ENCODE results near the gene GATA2. TPM values are rescaled to one million over a fixed set of nuclear protein-coding genes. Genes with fewer than 3 reads are reported as not detected.

The GATA2 gene
- total RNA-seq, 1 experiment from 2014 or later: 0.51 TPM

- no TSS peak for BruUV-seq (replicated peaks)
- Mint-ChIP-seq H3K27me3 (ENCODE audit: insufficient read depth, unreplicated experiment) (peaks cover 26% of the 10 kb centered on the region), H3K4me3 (ENCODE audit: unreplicated experiment) (no peak overlapping the region), H3K9me3 (ENCODE audit: unreplicated experiment) (no peaks in the 10 kb centered on the region), H3K4me1 (ENCODE audit: insufficient read depth, unreplicated experiment) (peaks cover 4% of the 10 kb centered on the region), H3K36me3 (ENCODE audit: insufficient read depth, unreplicated experiment) (no peaks in the 10 kb centered on the region), H3K27ac (ENCODE audit: low read depth, unreplicated experiment) (no peak overlapping the region)
- no peak for DNase-seq (ENCODE audit: unreplicated experiment)
- ChIA-PET POLR2A (no interaction called here), CTCF (interaction anchor here (0.7 kb wide), 1 partner anchor 81 kb away, joined by 4 read pairs; no protein-coding TSS in a partner anchor)
- TF ChIP-seq CTCF (IDR thresholded peaks at IDR 0.05; ENCODE audit: unreplicated experiment): no peak
- intact Hi-C loops (cut with micrococcal nuclease): no loop called here
These were observed 1.4 kb downstream of the GATA2 start for GRCh38 chr3:128491691-128491940.

- BruUV-seq (replicated peaks): no TSS peak
- POLR2A ChIA-PET: interaction anchor here (0.7 to 1.7 kb wide), 2 partner anchors 15 to 94 kb away, joined by 3 to 7 read pairs; no protein-coding TSS in a partner anchor
These were observed 1.9 kb downstream of the GATA2 start for GRCh38 chr3:128490915-128491690.

GRCh38 chr3:128490650-128490914 is 2.4 kb downstream of the GATA2 start:
- intact Hi-C loops (cut with micrococcal nuclease): no loop called here
- no peak overlapping the region for H3K27ac Mint-ChIP-seq (ENCODE audit: low read depth, unreplicated experiment)
- no peak for TF ChIP-seq CTCF (IDR thresholded peaks at IDR 0.05; ENCODE audit: unreplicated experiment)
- POLR2A ChIA-PET: interaction anchor here (0.7 to 1.7 kb wide), 2 partner anchors 16 to 94 kb away, joined by 3 to 7 read pairs; no protein-coding TSS in a partner anchor
- peaks cover 26% of the 10 kb centered on the region for H3K27me3 Mint-ChIP-seq (ENCODE audit: insufficient read depth, unreplicated experiment)
- no peak overlapping the region for H3K4me3 Mint-ChIP-seq (ENCODE audit: unreplicated experiment)
- CTCF ChIA-PET: no interaction called here
- peaks cover 4% of the 10 kb centered on the region for H3K4me1 Mint-ChIP-seq (ENCODE audit: insufficient read depth, unreplicated experiment)
- no TSS peak for BruUV-seq (replicated peaks)
- DNase-seq (ENCODE audit: unreplicated experiment): no peak
- no peaks in the 10 kb centered on the region for H3K9me3 Mint-ChIP-seq (ENCODE audit: unreplicated experiment)
- H3K36me3 Mint-ChIP-seq (ENCODE audit: insufficient read depth, unreplicated experiment): no peaks in the 10 kb centered on the region

More at GRCh38 chr3:128490915-128491690, 1.9 kb downstream of the GATA2 start:
- DNase-seq (ENCODE audit: unreplicated experiment): no peak
- Mint-ChIP-seq H3K27me3 (ENCODE audit: insufficient read depth, unreplicated experiment) (peaks cover 26% of the 10 kb centered on the region), H3K9me3 (ENCODE audit: unreplicated experiment) (no peaks in the 10 kb centered on the region), H3K36me3 (ENCODE audit: insufficient read depth, unreplicated experiment) (no peaks in the 10 kb centered on the region), H3K4me1 (ENCODE audit: insufficient read depth, unreplicated experiment) (peaks cover 4% of the 10 kb centered on the region), H3K4me3 (ENCODE audit: unreplicated experiment) (no peak overlapping the region), H3K27ac (ENCODE audit: low read depth, unreplicated experiment) (no peak overlapping the region)
- intact Hi-C loops (cut with micrococcal nuclease): no loop called here
- CTCF ChIA-PET: interaction anchor here (0.7 kb wide), 1 partner anchor 82 kb away, joined by 4 read pairs; no protein-coding TSS in a partner anchor
- TF ChIP-seq CTCF (IDR thresholded peaks at IDR 0.05; ENCODE audit: unreplicated experiment): no peak

GRCh38 chr3:128489927-128490649 is 2.9 kb downstream of the GATA2 start:
- Mint-ChIP-seq H3K9me3 (ENCODE audit: unreplicated experiment) (no peaks in the 10 kb centered on the region), H3K27ac (ENCODE audit: low read depth, unreplicated experiment) (no peak overlapping the region), H3K27me3 (ENCODE audit: insufficient read depth, unreplicated experiment) (peaks cover 24% of the 10 kb centered on the region), H3K4me1 (ENCODE audit: insufficient read depth, unreplicated experiment) (peaks cover 4% of the 10 kb centered on the region), H3K4me3 (ENCODE audit: unreplicated experiment) (peak overlapping the region; percentile 52), H3K36me3 (ENCODE audit: insufficient read depth, unreplicated experiment) (no peaks in the 10 kb centered on the region)
- intact Hi-C loops (cut with micrococcal nuclease): no loop called here
- no TSS peak for BruUV-seq (replicated peaks)
- ChIA-PET POLR2A (interaction anchor here (1.7 kb wide), 1 partner anchor 16 kb away, joined by 7 read pairs; no protein-coding TSS in a partner anchor), CTCF (interaction anchor here (0.5 to 0.6 kb wide), 2 partner anchors 51 to 117 kb away, joined by 3 to 4 read pairs; no protein-coding TSS in a partner anchor)
- DNase-seq (ENCODE audit: unreplicated experiment): no peak
- TF ChIP-seq CTCF (IDR thresholded peaks at IDR 0.05; ENCODE audit: unreplicated experiment): no peak

Data from MCF 10A (cell line).